Pancreas (tissue), 10 donors: Measurements from ENCODE around the gene ARRB2. TPM values are rescaled to one million over a fixed set of nuclear protein-coding genes. Genes with fewer than 3 reads are reported as not detected.

Experiments used
- ATAC-seq, 4 donors: fragments of 200-7000 bp; cut with Tn5 transposase; one replicate each; pipeline versions ENCODE4 v1.8.0 to v1.9.1; 2020; ENCODE audit warnings: mild to moderate bottlenecking in 4 of 4, moderate library complexity in 4 of 4
- DNase-seq, 6 donors: peaks; one replicate each; pipeline ENCODE4 v3.0.0-alpha.2; 2020
- FAIRE-seq: peaks from 2 replicates; lab custom pipeline; 2012; peaks lifted over from hg19 to GRCh38; lab: Jason Lieb, UNC
- H3K27ac ChIP-seq, 4 donors: fragments of 200-600 bp; sonication (generic); 1 replicate in 3 of 4; 2 replicates in 1 of 4; pipeline versions ENCODE4 v1.5.0 to v1.8.0; 2020
- H3K27me3 ChIP-seq, 4 donors: fragments of 200-600 bp; one replicate each; pipeline ENCODE4 v1.8.0; 2021
- H3K36me3 ChIP-seq, 3 donors: fragments of 200-600 bp; sonication (generic) in 1 of 3; one replicate each; pipeline versions ENCODE4 v1.5.0 to v1.8.0; 2020 to 2021
- H3K4me1 ChIP-seq, 3 donors: fragments of 200-600 bp; one replicate each; pipeline ENCODE4 v1.8.0; 2021
- H3K4me3 ChIP-seq, 4 donors: fragments of 200-600 bp; sonication (generic) in 2 of 4; one replicate each; pipeline versions ENCODE4 v1.5.0 to v1.8.0; 2020 to 2021
- H3K9me3 ChIP-seq, 4 donors: fragments of 200-600 bp; one replicate each; pipeline ENCODE4 v1.8.0; 2021
- WGBS, 2 donors: extraction: QIAGEN DNeasy Blood & Tissue Kit; methylation state at CpG; one replicate each; pipeline ENCODE4 v1.1.7; 2013; 5-methylcytosine and 5-hydroxymethylcytosine counted together
- intact Hi-C, 3 donors: fragments of 100-400 bp; cut with DNase I; formaldehyde crosslinking; loops; one replicate each; pipeline versions ENCODE4 v1.11.1 to v1.14.2; 2022
- polyA plus RNA-seq, 2 donors: library from polyadenylated mRNA; stranded (reverse); fragments of 200-250 nt; gene quantifications; one replicate each; pipeline ENCODE4 v1.2.3, GENCODE V29; 2013
- total RNA-seq, 6 donors: library from RNA; stranded (reverse); fragmentation: NEBNext Ultra II Directional in 4 of 6; extraction: Animal tissue kit (Norgen Biotek cat#: 25700) in 4 of 6; gene quantifications; one replicate each; pipeline versions ENCODE4 v1.2.1 to v1.2.4, GENCODE V29; 2021 to 2023
- TF ChIP-seq, protein P1 (sequence below), 4 donors: fragments of 200-600 bp; sonication (generic) in 3 of 4; IDR thresholded peaks; one replicate each; pipeline versions ENCODE4 v1.5.0 to v1.8.0; 2021; ENCODE audit warnings: antibody characterized with exemption in 4 of 4
- donor health status: healthy with polysubstance abuse.
- donor health status: DM: no; HTN: no; CAD: no; lungs with moderate emphysema.
- donor health status: DM: no; HTN: no; CAD: no.
- donor health status: control.
- donor health status: control.
- donor health status: Bipolar disorder and iron deficiency.
- donor health status: DM: yes; HTN: yes; CAD: no.
- donor health status: DM: no; HTN: no; CAD: no.
- donor health status: DM: no; HTN: no; CAD: no.
- donor health status: DM: yes; HTN: yes; CAD: no.

Gene ARRB2
- total and polyA plus RNA-seq, 8 donors, result 11.2 to 49.6 (median 19.5) TPM

DNA sequence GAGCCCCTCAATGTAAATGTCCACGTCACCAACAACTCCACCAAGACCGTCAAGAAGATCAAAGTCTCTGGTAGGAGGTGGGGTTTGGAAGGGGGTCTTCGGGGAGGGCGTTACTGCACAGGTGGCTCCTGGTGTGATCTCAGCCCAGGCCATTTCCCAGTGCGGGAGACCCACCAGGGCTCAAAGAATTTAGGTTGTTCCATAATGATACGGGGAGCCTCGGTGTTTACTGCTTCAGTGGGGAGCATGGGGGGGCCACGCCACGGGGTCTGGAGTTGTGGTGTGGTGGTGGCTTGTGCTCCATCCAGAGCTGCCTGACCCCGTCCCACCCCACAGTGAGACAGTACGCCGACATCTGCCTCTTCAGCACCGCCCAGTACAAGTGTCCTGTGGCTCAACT, 7.8 kb downstream of the ARRB2 start:
- TF ChIP-seq, protein P1, sequence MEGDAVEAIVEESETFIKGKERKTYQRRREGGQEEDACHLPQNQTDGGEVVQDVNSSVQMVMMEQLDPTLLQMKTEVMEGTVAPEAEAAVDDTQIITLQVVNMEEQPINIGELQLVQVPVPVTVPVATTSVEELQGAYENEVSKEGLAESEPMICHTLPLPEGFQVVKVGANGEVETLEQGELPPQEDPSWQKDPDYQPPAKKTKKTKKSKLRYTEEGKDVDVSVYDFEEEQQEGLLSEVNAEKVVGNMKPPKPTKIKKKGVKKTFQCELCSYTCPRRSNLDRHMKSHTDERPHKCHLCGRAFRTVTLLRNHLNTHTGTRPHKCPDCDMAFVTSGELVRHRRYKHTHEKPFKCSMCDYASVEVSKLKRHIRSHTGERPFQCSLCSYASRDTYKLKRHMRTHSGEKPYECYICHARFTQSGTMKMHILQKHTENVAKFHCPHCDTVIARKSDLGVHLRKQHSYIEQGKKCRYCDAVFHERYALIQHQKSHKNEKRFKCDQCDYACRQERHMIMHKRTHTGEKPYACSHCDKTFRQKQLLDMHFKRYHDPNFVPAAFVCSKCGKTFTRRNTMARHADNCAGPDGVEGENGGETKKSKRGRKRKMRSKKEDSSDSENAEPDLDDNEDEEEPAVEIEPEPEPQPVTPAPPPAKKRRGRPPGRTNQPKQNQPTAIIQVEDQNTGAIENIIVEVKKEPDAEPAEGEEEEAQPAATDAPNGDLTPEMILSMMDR (IDR thresholded peaks at IDR 0.05), result no peak
- Histone ChIP-seq H3K36me3 (no peaks in the 10 kb centered on the region), H3K4me3 (no peak overlapping the region), H3K27me3 (no peaks in the 10 kb centered on the region), H3K9me3 (no peaks in the 10 kb centered on the region), H3K4me1 (peaks cover 19 to 23% (median 20%) of the 10 kb centered on the region in 3 donors), H3K27ac (no peak overlapping the region)
- intact Hi-C loops, result loop anchor here in 1 of 3 donors (10.0 kb wide), 1 partner anchor 177 kb away; the partner anchor contains the start of gene C17orf107
- 96 to 98% methylated on average over 13 of the region's 13 CpGs for WGBS, 2 donors
- FAIRE-seq, result no peak
- no peak for ATAC-seq
- DNase-seq, result no peak

DNA sequence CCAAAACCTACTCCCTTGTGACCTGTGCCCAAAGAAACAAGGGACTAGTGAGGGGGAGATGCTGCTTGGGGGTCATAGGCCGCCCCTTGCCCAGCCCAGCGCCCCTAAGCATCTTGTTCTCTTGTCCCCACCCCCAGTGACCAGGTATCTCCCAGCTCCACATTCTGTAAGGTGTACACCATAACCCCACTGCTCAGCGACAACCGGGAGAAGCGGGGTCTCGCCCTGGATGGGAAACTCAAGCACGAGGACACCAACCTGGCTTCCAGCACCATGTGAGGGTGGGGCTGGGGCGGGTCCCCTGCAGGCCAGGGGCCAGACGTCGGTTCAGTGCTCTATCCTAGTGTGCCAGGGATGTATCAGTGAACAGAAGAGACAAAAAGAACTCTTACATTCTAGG, 8.7 kb downstream of the ARRB2 start:
- Histone ChIP-seq H3K27ac (no peak overlapping the region), H3K4me3 (no peak overlapping the region), H3K36me3 (no peaks in the 10 kb centered on the region), H3K4me1 (peaks cover 19 to 23% (median 20%) of the 10 kb centered on the region in 3 donors), H3K9me3 (no peaks in the 10 kb centered on the region), H3K27me3 (no peaks in the 10 kb centered on the region)
- FAIRE-seq, result no peak
- no peak for DNase-seq
- intact Hi-C loops, result loop anchor here in 1 of 3 donors (10.0 kb wide), 1 partner anchor 176 kb away; the partner anchor contains the start of gene C17orf107
- TF ChIP-seq, protein P1 (IDR thresholded peaks at IDR 0.05), result no peak
- 84 to 88% methylated on average over 10 of the region's 10 CpGs for WGBS, 2 donors
- ATAC-seq, result no peak

DNA sequence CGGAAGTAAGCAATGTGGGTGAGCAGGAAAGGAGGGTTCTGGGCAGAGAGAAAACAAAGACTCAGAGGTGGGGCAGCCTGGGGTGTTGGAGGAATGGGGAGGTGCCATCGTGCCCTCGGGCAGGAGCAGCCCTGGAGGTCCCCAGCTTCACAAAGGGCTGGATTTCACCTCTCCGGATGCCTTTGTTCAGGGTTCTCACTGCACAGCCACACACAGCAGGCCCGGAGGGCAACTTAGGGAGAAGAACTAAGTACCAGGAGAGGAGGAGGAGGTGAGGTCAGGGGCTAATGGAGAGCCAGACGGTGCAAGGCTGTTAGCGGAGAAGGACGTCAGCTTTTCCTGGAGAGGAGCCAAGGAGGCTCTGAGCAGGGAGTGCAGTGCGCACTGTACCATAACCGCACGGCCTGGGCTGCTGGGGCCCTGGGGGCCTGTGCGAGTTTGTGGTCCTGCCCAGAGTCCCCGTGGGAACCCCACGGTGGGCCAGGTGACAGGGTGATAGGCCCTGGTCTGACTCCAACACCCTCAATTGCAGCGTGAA, 9.3 kb downstream of the ARRB2 start:
- peak; percentile 22 to 46 (median 36) for ATAC-seq
- no peaks in the 10 kb centered on the region for H3K9me3 ChIP-seq
- H3K27ac ChIP-seq, result no peak overlapping the region
- peak in 4 of 6 donors; percentile 52 to 75 (median 62) for DNase-seq
- 48 to 56% methylated on average over 15 of the region's 15 CpGs for WGBS, 2 donors
- intact Hi-C loops, result loop anchor here in 1 of 3 donors (10.0 kb wide), 1 partner anchor 175 kb away; the partner anchor contains the start of gene C17orf107
- no peaks in the 10 kb centered on the region for H3K27me3 ChIP-seq
- TF ChIP-seq, protein P1 (IDR thresholded peaks at IDR 0.05), result no peak
- no peaks in the 10 kb centered on the region for H3K36me3 ChIP-seq
- no peak overlapping the region for H3K4me3 ChIP-seq
- no peak for FAIRE-seq
- peaks cover 19 to 23% (median 20%) of the 10 kb centered on the region in 3 donors for H3K4me1 ChIP-seq

DNA sequence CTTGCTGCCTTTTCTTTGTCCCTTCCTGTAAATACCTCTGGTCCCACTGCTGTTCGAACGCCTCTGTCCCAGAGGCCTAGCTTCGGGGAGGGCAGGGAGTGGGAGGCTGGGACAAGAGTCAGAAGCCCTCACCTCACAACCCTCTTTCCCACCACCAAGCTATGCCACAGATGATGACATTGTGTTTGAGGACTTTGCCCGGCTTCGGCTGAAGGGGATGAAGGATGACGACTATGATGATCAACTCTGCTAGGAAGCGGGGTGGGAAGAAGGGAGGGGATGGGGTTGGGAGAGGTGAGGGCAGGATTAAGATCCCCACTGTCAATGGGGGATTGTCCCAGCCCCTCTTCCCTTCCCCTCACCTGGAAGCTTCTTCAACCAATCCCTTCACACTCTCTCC, 10.4 kb downstream of the ARRB2 start:
- intact Hi-C loops, result no loop called here
- FAIRE-seq (no peak), DNase-seq (no peak), ATAC-seq (no peak)
- H3K4me1 ChIP-seq, result peaks cover 19 to 23% (median 20%) of the 10 kb centered on the region in 3 donors
- H3K27me3 ChIP-seq, result no peaks in the 10 kb centered on the region
- H3K9me3 ChIP-seq, result no peaks in the 10 kb centered on the region
- TF ChIP-seq, protein P1 (IDR thresholded peaks at IDR 0.05), result no peak
- peak overlapping the region in 3 of 4 donors; percentile 75 to 90 (median 89) for H3K27ac ChIP-seq
- no peak overlapping the region for H3K4me3 ChIP-seq
- WGBS, 2 donors, result 86% methylated on average over 7 of the region's 7 CpGs
- H3K36me3 ChIP-seq, result no peaks in the 10 kb centered on the region
